Measurements from ENCODE around the gene AFF4. TPM values are rescaled to one million over a fixed set of nuclear protein-coding genes. Genes with fewer than 3 reads are reported as not detected.

AFF4 gene
- polyA plus RNA-seq, 1 donor from 2014 or later, result 60.6 TPM

DNA sequence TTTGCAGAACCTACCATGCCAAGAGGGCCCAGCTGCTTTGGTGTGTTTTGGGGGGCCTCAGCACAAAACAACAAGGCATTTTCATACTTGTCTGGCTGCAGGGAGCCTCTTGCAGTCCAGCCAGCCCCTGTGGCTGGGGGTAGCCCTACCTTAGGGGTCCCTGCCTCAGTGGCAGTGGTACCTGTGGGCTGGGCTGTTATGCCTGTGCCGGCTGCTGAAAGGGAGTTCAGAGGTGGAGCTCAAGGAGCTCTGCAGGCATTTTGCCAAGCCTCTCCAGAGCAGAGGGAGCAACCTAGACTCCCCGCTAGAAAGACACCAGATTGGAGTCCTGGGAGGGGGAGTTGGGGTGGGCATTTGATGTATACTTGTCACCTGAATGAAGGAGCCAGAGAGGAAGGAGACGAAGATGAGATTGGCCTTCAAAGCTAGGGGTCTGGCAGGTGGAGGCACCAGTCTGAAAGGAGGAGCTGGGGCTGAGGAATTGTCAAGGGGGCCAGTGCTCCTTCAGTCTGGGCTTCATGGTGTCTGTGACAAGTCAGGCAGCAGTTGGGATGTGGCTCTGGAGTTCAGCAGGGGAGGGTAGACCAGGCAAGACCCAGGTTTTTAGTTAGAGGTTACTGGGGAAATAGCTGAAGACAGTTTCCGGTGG, 134.5 kb downstream of the AFF4 start:
- TF ChIP-seq RAD21 (conservative IDR thresholded peaks at IDR 0.05) (no peak), EZH2 (IDR thresholded peaks at IDR 0.05; ENCODE audit: borderline replicate concordance, insufficient read depth, low read length, poor library complexity, severe bottlenecking) (no peak)
- no peak overlapping the region for H3K9ac ChIP-seq (ENCODE audit: low read length)
- H2AFZ ChIP-seq (ENCODE audit: low read depth, low read length), result no peak overlapping the region
- no peaks in the 10 kb centered on the region for H3K9me3 ChIP-seq (ENCODE audit: low read length)
- H4K20me1 ChIP-seq (ENCODE audit: insufficient read depth), result no peaks in the 10 kb centered on the region
- no peaks in the 10 kb centered on the region for H3F3A ChIP-seq (ENCODE audit: insufficient read depth, low read length, poor library complexity, severe bottlenecking)
- H3K79me2 ChIP-seq (replicated peaks; ENCODE audit: insufficient read depth, low read length), result no peaks in the 10 kb centered on the region
- H3K27ac ChIP-seq (ENCODE audit: low read length), result no peak overlapping the region
- H3K4me3 ChIP-seq (ENCODE audit: low read length), result no peak overlapping the region
- H3K36me3 ChIP-seq (ENCODE audit: insufficient read depth, low read length), result no peaks in the 10 kb centered on the region
- no peak overlapping the region for H3K4me2 ChIP-seq (ENCODE audit: low read length)
- H3K9me2 ChIP-seq (ENCODE audit: insufficient read depth, low read length), result no peaks in the 10 kb centered on the region
- peaks cover 75% of the 10 kb centered on the region for H3K27me3 ChIP-seq (ENCODE audit: insufficient read depth, low read depth, low read length)

DNA sequence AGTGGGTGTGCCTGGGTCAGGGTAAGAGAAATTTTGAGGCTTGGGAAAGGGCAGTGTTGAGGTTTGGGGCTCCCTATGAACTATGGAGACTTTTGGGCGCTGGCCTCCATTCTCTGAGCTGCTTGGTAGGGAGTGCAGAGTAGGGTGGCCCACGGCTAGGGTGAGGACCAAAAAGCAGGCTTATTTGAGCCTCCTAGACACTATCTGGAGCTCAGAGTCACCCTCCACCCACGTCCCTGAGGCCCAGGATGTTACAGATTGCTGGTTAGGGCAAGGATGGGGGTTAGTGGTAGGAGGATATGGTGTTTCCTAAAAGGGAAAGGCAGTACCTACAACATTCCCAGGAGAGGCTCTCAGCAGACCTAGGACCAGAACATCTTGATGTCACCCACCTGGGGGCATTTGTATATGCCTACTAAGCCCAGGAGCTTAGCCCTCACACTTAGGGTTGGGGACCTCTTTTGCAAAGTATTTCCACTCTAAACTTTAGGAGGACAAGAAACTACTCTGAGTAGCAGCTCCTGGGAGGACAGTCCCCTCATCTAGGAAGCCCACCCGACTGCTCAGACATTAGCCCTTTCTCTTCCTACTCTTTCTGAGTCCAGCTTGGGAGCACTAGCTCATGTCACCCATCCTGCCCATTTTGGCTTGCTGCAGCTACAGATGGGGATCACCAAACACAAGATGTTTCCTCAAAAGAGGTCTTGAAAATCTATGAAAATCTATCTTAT, 135.3 kb downstream of the AFF4 start:
- Histone ChIP-seq H3K36me3 (ENCODE audit: insufficient read depth, low read length) (no peaks in the 10 kb centered on the region), H3K9me3 (ENCODE audit: low read length) (no peaks in the 10 kb centered on the region), H3K27ac (ENCODE audit: low read length) (no peak overlapping the region), H3K9me2 (ENCODE audit: insufficient read depth, low read length) (no peaks in the 10 kb centered on the region), H3K4me2 (ENCODE audit: low read length) (no peak overlapping the region), H3K79me2 (replicated peaks; ENCODE audit: insufficient read depth, low read length) (no peaks in the 10 kb centered on the region), H3K27me3 (ENCODE audit: insufficient read depth, low read depth, low read length) (peaks cover 83% of the 10 kb centered on the region), H3K4me3 (ENCODE audit: low read length) (no peak overlapping the region), H4K20me1 (ENCODE audit: insufficient read depth) (no peaks in the 10 kb centered on the region), H2AFZ (ENCODE audit: low read depth, low read length) (no peak overlapping the region), H3K9ac (ENCODE audit: low read length) (no peak overlapping the region), H3F3A (ENCODE audit: insufficient read depth, low read length, poor library complexity, severe bottlenecking) (no peaks in the 10 kb centered on the region)
- no peak for TF ChIP-seq EZH2 (IDR thresholded peaks at IDR 0.05; ENCODE audit: borderline replicate concordance, insufficient read depth, low read length, poor library complexity, severe bottlenecking)
- no peak for TF ChIP-seq EP300 (conservative IDR thresholded peaks at IDR 0.05; ENCODE audit: poor library complexity, severe bottlenecking)
- no peak for TF ChIP-seq RAD21 (conservative IDR thresholded peaks at IDR 0.05)
- no peak for TF ChIP-seq SMC3 (conservative IDR thresholded peaks at IDR 0.05; ENCODE audit: poor library complexity)
- no peak for TF ChIP-seq MXI1 (conservative IDR thresholded peaks at IDR 0.05; ENCODE audit: poor library complexity, severe bottlenecking)
- TF ChIP-seq, protein P1, sequence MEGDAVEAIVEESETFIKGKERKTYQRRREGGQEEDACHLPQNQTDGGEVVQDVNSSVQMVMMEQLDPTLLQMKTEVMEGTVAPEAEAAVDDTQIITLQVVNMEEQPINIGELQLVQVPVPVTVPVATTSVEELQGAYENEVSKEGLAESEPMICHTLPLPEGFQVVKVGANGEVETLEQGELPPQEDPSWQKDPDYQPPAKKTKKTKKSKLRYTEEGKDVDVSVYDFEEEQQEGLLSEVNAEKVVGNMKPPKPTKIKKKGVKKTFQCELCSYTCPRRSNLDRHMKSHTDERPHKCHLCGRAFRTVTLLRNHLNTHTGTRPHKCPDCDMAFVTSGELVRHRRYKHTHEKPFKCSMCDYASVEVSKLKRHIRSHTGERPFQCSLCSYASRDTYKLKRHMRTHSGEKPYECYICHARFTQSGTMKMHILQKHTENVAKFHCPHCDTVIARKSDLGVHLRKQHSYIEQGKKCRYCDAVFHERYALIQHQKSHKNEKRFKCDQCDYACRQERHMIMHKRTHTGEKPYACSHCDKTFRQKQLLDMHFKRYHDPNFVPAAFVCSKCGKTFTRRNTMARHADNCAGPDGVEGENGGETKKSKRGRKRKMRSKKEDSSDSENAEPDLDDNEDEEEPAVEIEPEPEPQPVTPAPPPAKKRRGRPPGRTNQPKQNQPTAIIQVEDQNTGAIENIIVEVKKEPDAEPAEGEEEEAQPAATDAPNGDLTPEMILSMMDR (IDR thresholded peaks at IDR 0.05; ENCODE audit: poor library complexity, severe bottlenecking), result no peak
- TF ChIP-seq TAF1 (IDR thresholded peaks at IDR 0.05; ENCODE audit: low read depth), result no peak
- no peak for TF ChIP-seq POLR2AphosphoS5 (IDR thresholded peaks at IDR 0.05)
- TF ChIP-seq, protein P2, sequence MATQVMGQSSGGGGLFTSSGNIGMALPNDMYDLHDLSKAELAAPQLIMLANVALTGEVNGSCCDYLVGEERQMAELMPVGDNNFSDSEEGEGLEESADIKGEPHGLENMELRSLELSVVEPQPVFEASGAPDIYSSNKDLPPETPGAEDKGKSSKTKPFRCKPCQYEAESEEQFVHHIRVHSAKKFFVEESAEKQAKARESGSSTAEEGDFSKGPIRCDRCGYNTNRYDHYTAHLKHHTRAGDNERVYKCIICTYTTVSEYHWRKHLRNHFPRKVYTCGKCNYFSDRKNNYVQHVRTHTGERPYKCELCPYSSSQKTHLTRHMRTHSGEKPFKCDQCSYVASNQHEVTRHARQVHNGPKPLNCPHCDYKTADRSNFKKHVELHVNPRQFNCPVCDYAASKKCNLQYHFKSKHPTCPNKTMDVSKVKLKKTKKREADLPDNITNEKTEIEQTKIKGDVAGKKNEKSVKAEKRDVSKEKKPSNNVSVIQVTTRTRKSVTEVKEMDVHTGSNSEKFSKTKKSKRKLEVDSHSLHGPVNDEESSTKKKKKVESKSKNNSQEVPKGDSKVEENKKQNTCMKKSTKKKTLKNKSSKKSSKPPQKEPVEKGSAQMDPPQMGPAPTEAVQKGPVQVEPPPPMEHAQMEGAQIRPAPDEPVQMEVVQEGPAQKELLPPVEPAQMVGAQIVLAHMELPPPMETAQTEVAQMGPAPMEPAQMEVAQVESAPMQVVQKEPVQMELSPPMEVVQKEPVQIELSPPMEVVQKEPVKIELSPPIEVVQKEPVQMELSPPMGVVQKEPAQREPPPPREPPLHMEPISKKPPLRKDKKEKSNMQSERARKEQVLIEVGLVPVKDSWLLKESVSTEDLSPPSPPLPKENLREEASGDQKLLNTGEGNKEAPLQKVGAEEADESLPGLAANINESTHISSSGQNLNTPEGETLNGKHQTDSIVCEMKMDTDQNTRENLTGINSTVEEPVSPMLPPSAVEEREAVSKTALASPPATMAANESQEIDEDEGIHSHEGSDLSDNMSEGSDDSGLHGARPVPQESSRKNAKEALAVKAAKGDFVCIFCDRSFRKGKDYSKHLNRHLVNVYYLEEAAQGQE (IDR thresholded peaks at IDR 0.05; ENCODE audit: borderline replicate concordance), result no peak

Data from neural cell (in vitro differentiated cells).